LNCaP clone FGC (cell line): ENCODE results near the gene MIEF1.

Source experiments
- DNase-seq: peaks from one replicate; pipeline ENCODE4 v3.0.0-alpha.2; 2011; ENCODE audit warnings: low read depth
- H3K4me3 ChIP-seq: 2 replicates; pipeline ENCODE4 v1.5.1; 2011; ENCODE audit warnings: mild to moderate bottlenecking, low read depth, low read length, control low read depth
- TF ChIP-seq, protein P1 (sequence below): IDR thresholded peaks from 2 replicates; pipeline ENCODE4 v1.5.1; 2012; ENCODE audit warnings: mild to moderate bottlenecking; ENCODE audit not compliant: control insufficient read depth, insufficient read depth; ENCODE audit errors: extremely low read depth

MIEF1 gene

DNA sequence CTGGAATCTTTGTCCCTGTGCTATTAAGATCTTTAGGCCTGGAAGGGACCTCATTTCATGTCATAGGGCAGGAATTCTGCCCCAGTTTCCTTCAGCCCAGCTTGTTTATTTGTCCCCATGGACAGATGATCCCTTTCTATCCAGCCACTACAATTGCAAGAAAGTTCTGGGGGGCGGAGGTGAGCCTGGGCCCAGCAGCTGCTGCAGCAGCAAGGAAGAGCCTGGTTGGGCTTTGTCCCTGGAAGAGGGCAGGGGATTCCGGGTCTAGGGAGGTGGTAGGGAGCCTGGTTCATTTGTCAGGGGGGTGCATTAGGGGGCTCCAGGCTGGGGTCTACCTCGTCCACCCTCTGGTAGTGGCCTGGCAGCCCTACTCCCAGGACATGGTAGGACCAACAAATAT lies 52.1 kb downstream of the MIEF1 start:
- TF ChIP-seq, protein P1, sequence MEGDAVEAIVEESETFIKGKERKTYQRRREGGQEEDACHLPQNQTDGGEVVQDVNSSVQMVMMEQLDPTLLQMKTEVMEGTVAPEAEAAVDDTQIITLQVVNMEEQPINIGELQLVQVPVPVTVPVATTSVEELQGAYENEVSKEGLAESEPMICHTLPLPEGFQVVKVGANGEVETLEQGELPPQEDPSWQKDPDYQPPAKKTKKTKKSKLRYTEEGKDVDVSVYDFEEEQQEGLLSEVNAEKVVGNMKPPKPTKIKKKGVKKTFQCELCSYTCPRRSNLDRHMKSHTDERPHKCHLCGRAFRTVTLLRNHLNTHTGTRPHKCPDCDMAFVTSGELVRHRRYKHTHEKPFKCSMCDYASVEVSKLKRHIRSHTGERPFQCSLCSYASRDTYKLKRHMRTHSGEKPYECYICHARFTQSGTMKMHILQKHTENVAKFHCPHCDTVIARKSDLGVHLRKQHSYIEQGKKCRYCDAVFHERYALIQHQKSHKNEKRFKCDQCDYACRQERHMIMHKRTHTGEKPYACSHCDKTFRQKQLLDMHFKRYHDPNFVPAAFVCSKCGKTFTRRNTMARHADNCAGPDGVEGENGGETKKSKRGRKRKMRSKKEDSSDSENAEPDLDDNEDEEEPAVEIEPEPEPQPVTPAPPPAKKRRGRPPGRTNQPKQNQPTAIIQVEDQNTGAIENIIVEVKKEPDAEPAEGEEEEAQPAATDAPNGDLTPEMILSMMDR, result no peak

DNA sequence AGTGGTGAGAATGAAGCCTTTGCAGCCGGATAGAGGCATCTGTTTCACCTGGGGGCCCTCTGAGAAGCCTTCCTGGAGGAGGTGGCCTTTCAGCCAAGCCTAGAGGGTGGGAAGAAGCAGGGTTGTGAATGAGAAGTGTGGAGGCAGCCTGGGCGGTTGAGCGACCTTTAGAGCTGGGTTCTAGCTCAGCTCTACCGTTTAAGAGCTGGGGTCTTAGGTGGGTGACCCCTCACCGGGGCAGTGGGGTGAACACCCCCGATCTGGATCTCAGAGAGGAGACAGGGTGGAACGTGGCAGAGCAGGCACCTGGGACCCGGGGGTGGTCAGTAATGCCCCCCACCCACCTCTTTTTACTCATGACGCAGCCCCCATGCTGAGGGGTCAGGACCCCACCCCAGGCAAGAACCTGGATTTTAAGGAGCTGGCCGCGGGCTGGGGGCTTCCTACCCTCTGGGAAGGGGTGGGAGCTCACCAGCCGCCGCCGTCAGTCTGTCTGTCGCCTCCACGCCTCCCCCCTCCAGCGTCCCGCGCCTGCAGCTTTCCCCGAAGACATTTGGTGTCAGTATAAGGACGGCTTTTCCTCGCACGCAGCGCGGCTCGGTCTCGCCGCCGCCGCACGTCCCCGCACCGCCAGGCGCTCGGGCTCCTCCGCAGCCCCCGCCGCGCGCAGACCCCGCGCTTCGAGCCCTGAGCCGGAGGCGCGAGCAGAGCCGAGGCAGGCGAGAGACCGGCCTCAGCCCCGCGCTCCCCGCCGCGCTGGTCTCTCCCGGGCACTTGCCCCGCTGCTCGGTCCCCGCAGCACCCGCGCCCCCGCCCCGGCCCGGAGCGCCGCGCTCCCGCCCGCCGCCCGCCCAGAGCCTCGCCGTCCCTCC lies 55.1 kb downstream of the MIEF1 start:
- TF ChIP-seq, protein P1, result peak; percentile 63
- DNase-seq, result no peak

More for the DNA sequence above, 52.1 kb downstream of the MIEF1 start:
- no peak for DNase-seq
- H3K4me3 ChIP-seq, result no peak overlapping the region

DNA sequence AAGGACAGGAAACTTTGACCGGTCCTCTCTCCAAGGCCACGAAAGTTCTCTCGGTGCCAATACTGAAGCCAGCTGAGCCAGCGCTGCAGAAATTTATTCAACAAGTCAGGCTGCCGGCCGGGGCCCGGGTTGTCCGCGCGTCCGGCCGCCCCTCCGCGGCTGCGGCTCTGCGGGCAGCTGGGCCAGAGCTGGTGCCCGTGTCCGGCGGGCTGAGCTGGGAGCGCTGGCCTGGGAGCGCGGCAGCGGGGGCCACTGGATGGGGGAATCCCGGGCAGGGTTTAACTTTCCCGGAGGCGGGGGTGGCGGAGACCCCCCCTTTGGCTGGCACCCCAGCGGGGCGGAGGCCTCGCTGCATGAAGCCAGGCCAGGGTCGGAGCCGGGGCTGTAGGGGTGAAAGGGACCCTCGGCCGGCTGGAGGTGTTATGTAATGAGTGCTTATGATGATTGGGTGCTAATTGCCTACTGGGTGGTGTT lies 56.2 kb downstream of the MIEF1 start:
- TF ChIP-seq, protein P1, result no peak
- H3K4me3 ChIP-seq, result no peak overlapping the region
- no peak for DNase-seq

More for the DNA sequence above, 55.1 kb downstream of the MIEF1 start:
- no peak overlapping the region; the same call in 1 of the 2 replicates for H3K4me3 ChIP-seq

DNA sequence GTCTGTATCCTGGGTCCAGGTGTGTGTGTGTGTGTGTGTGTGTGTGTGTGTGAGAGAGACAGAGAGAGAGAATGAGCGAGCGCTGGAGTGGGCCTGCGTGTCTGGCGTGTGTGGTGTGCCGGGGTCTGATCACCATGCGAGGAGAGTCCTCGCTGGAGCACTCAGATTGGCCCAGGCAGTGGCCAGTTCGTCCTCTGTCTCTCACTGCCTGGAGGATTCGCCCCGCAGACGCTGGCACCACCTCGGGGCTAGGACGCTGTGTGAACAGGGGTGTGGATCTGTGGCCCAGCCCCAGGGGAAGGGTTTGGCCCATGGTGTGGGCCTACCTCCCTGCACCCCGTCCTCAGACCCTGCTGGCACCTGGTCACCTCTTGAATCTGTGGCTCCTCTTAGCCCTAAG lies 56.9 kb downstream of the MIEF1 start:
- TF ChIP-seq, protein P1, result no peak
- no peak for DNase-seq
- no peak overlapping the region for H3K4me3 ChIP-seq

DNA sequence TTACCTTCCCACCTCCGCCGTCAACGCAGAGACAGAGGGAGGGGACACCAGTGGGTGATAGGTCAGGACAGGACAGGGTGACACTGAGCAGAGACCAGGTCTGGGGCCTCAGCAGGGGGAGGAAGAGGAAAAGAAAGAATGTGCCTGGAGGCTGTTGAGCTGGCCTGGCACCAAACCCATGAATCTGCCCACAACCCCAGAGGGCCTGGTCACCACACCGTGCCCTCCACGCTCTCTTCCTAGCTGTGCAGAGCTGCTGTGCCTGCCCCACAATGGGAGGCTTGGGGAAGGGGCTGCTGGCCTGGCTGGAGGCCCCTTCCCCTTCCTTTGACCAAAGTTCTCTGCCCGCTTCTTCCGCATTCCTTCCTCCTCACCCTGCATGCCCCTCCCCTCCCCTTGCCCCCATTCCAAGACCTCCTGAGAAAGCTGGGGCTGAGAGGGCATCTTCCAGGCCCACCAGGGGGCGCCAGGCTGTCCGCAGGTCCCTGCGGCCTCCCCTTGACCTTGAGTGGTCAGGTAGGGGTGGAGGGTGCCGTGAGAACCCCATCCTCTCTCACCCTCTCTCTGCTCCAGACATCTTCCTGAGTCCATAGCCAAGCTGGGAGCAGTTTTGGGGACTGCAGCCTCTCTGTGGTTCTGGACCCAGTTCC lies 57.5 kb downstream of the MIEF1 start:
- TF ChIP-seq, protein P1, result peak; percentile 37
- H3K4me3 ChIP-seq, result no peak overlapping the region
- no peak for DNase-seq

DNA sequence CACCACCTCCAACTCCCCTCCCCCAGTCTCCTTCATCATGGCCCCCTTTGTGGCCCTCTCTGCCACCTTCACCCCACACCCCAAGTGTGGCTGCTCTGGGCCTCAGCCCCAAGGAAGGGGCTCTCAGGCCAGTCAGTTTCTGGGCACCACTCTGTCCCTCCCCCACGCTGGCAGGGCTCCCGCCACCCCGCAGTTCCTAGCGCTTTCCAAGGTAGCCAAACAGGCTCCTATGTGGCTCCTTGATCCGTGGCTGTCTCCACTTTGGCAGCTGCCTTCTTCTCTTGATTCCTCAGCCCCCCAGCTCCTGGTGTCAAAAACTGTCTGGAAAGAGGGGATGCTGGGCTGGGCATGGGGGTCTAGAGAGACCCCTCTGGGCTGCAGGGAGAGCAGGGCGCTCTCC lies 58.0 kb downstream of the MIEF1 start:
- TF ChIP-seq, protein P1, result no peak
- DNase-seq, result no peak
- no peak overlapping the region for H3K4me3 ChIP-seq
